B cell (primary cell): ENCODE data around the gene TP53BP2.

ENCODE experiments used
- EZH2 ChIP-seq: IDR thresholded peaks from 2 replicates; pipeline ENCODE4 v1.6.1; 2012; ENCODE audit warnings: borderline replicate concordance, low read depth, mild to moderate bottlenecking, moderate library complexity, low read length; ENCODE audit not compliant: insufficient read depth, poor library complexity, severe bottlenecking
- TF ChIP-seq, protein P1 (sequence below): fragments of 200-600 bp; IDR thresholded peaks from one replicate; pipeline ENCODE4 v1.8.0; 2022; ENCODE audit warnings: antibody characterized with exemption, mild to moderate bottlenecking

DNA sequence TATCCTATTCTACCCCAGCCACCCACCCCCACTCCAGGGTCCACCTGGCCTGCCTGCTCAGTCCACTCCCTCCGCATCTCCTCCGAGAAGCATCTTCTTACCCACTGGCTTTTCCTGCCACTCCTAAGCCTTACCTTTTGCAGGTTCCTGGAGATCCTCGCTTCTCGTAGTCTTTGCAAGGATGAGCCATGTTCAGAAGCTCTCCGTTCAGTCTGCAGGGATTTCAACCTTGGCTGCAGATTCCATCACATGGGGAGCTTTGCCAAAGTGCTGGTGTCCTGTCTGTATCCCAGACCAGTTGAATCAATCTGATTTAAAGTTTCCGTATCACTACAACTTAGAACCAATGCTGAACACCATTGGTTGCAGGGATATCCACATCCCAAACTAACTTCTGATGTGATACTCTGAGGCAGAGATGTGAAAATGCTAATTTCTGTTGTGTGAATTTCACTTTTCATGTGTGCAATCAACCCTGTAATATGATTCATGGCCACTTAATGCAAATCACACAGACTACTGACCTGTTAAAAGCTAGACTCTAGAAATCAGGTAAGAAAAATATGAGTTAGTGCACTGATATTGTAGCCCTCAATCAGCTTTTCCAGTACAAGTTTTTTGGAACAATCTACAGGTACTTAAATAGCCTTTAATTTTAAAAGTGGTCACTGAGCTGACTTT is 71.5 kb downstream of the TP53BP2 start:
- TF ChIP-seq, protein P1, sequence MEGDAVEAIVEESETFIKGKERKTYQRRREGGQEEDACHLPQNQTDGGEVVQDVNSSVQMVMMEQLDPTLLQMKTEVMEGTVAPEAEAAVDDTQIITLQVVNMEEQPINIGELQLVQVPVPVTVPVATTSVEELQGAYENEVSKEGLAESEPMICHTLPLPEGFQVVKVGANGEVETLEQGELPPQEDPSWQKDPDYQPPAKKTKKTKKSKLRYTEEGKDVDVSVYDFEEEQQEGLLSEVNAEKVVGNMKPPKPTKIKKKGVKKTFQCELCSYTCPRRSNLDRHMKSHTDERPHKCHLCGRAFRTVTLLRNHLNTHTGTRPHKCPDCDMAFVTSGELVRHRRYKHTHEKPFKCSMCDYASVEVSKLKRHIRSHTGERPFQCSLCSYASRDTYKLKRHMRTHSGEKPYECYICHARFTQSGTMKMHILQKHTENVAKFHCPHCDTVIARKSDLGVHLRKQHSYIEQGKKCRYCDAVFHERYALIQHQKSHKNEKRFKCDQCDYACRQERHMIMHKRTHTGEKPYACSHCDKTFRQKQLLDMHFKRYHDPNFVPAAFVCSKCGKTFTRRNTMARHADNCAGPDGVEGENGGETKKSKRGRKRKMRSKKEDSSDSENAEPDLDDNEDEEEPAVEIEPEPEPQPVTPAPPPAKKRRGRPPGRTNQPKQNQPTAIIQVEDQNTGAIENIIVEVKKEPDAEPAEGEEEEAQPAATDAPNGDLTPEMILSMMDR: no peak
- no peak for TF ChIP-seq EZH2
